Right lobe of liver (tissue), 6 donors: Measurements from ENCODE around the gene LRG1. TPM values are rescaled to one million over a fixed set of nuclear protein-coding genes. Genes with fewer than 3 reads are reported as not detected.

Experiments used
- ATAC-seq, 4 donors: fragments of 200-7000 bp; cut with Tn5 transposase; one replicate each; pipeline ENCODE4 v1.9.1; 2020; ENCODE audit warnings: mild to moderate bottlenecking in 4 of 4, moderate library complexity in 4 of 4
- DNase-seq, 3 donors: peaks; one replicate each; pipeline ENCODE4 v3.0.0-alpha.2; 2020
- H3K27ac ChIP-seq, 3 donors: fragments of 200-600 bp; one replicate each; pipeline ENCODE4 v1.8.0; 2022
- H3K27me3 ChIP-seq, 2 donors: fragments of 200-600 bp; one replicate each; pipeline ENCODE4 v1.8.0; 2022
- H3K36me3 ChIP-seq, 4 donors: fragments of 200-600 bp; sonication (generic) in 1 of 4; one replicate each; pipeline versions ENCODE4 v1.5.1 to v1.8.0; 2017 to 2022; ENCODE audit warnings: control low read depth in 1 of 4
- H3K4me1 ChIP-seq, 4 donors: fragments of 200-600 bp; sonication (generic) in 1 of 4; one replicate each; pipeline versions ENCODE4 v1.5.1 to v1.8.0; 2017 to 2022; ENCODE audit warnings: control low read depth in 1 of 4
- H3K4me3 ChIP-seq, 3 donors: fragments of 200-600 bp; one replicate each; pipeline ENCODE4 v1.8.0; 2022
- H3K9me3 ChIP-seq, 4 donors: fragments of 200-600 bp; sonication (generic) in 1 of 4; one replicate each; pipeline versions ENCODE4 v1.5.1 to v1.8.0; 2017 to 2022; ENCODE audit warnings: control low read depth in 1 of 4
- CTCF ChIP-seq, 4 donors: fragments of 200-600 bp in 3 of 4; fragments of 450-650 bp in 1 of 4; IDR thresholded peaks; one replicate each; pipeline versions ENCODE4 v1.5.1 to v1.8.0; 2016 to 2022; ENCODE audit warnings: antibody characterized with exemption in 4 of 4, mild to moderate bottlenecking in 2 of 4
- WGBS: methylation state at CpG from one replicate; pipeline ENCODE4 v1.1.6; 2018; ENCODE audit warnings: low coverage, low lambda C conversion rate; ENCODE audit not compliant: insufficient coverage; ENCODE audit errors: missing lambda C conversion rate; 5-methylcytosine and 5-hydroxymethylcytosine counted together
- intact Hi-C, 2 donors: fragments of 100-400 bp; cut with DNase I; formaldehyde crosslinking; loops; one replicate each; pipeline versions ENCODE4 v1.11.2 to v1.14.1; 2022
- total RNA-seq, 6 experiments: library from RNA; depleted of rRNA in 2 of 6; stranded (reverse); fragments of >200 nt in 2 of 6; fragmentation: NEBNext Ultra II Directional in 3 of 6; extraction: Animal tissue kit (Norgen Biotek cat#: 25700) in 3 of 6; gene quantifications; one replicate each; pipeline versions ENCODE4 v1.1.0 to v1.2.4, GENCODE V29; 2016 to 2023
- donor health status: DM: no; HTN: yes; CAD: no.
- donor health status: DM: no; HTN: no; CAD: no.
- donor health status: DM: no; HTN: no; CAD: no.
- donor health status: DM: no; HTN: yes; CAD: no.
- donor health status: DM: no; HTN: yes; CAD: no.

The LRG1 gene
- total RNA-seq, 6 experiments from 2014 or later = 331 to 1,334 (median 524) TPM

GRCh38 chr19:4487572-4487971, 52.3 kb downstream of the LRG1 start:
- TF ChIP-seq CTCF (IDR thresholded peaks at IDR 0.05) = no peak
- H3K27me3 ChIP-seq = no peaks in the 10 kb centered on the region
- intact Hi-C loops = no loop called here
- peaks cover 0 to 9% (median 3%) of the 10 kb centered on the region in 4 donors for H3K36me3 ChIP-seq
- ATAC-seq (no peak), DNase-seq (no peak)
- H3K27ac ChIP-seq = no peak overlapping the region
- no peaks in the 10 kb centered on the region for H3K4me1 ChIP-seq
- H3K9me3 ChIP-seq = no peaks in the 10 kb centered on the region
- H3K4me3 ChIP-seq = no peak overlapping the region
- 78% methylated on average over 8 of the region's 11 CpGs for WGBS

Other genes starting within 250 kb of the LRG1 start
- under 1 TPM in 2 of 6 experiments, not detected in 4; 0.24 to 0.32 TPM for gene TMIGD2, start 237.6 kb downstream of the LRG1 start, total RNA-seq
- 1 to 10 TPM in 1 of 6 experiments, under 1 TPM in 3, not detected in 2; 0.19 to 2.2 (median 0.52) TPM for gene FSD1, start 235.4 kb downstream of the LRG1 start, total RNA-seq
- gene STAP2, start 201.2 kb downstream of the LRG1 start, total RNA-seq = 10 to 100 TPM; 21.4 to 51.5 (median 43.0) TPM
- 10 to 100 TPM in 5 of 6 experiments, 1 to 10 TPM in 1; 6.4 to 21.7 (median 19.6) TPM for gene MPND, start 196.5 kb downstream of the LRG1 start, total RNA-seq
- 10 to 100 TPM; 22.6 to 47.7 (median 25.2) TPM for gene SH3GL1, start 139.5 kb downstream of the LRG1 start, total RNA-seq
- gene CHAF1A, start 137.4 kb downstream of the LRG1 start, total RNA-seq = 1 to 10 TPM; 3.1 to 9.2 (median 3.5) TPM
- gene UBXN6, start 82.2 kb downstream of the LRG1 start, total RNA-seq = 10 to 100 TPM; 47.2 to 79.1 (median 58.8) TPM
- 10 to 100 TPM in 5 of 6 experiments, 1 to 10 TPM in 1; 8.4 to 16.3 (median 14.0) TPM for gene HDGFL2, start 67.7 kb downstream of the LRG1 start, total RNA-seq
- gene PLIN4, start 21.6 kb downstream of the LRG1 start, total RNA-seq = 10 to 100 TPM; 28.4 to 51.2 (median 39.3) TPM
- 100 to 1,000 TPM in 4 of 6 experiments, 10 to 100 TPM in 2; 35.0 to 149 (median 117) TPM for gene PLIN5, start 4.8 kb downstream of the LRG1 start, total RNA-seq
- gene SEMA6B, start 19.6 kb upstream of the LRG1 start, total RNA-seq = 1 to 10 TPM; 1.0 to 6.5 (median 2.3) TPM
- 10 to 100 TPM; 16.6 to 26.4 (median 22.8) TPM for gene TNFAIP8L1, start 99.5 kb upstream of the LRG1 start, total RNA-seq
- gene MYDGF, start 130.3 kb upstream of the LRG1 start, total RNA-seq = 10 to 100 TPM; 58.2 to 98.7 (median 72.2) TPM
- gene DPP9, start 183.8 kb upstream of the LRG1 start, total RNA-seq = 100 to 1,000 TPM in 1 of 6 experiments, 10 to 100 TPM in 5; 47.3 to 118 (median 54.5) TPM